CD8-positive, alpha-beta memory T cell (primary cell): ENCODE data around the gene RARB. TPM values are rescaled to one million over a fixed set of nuclear protein-coding genes. Genes with fewer than 3 reads are reported as not detected.

Experiments
- CTCF ChIA-PET: fragments of 350-600 bp; sonication (Branson Sonifier 250); formaldehyde crosslinking; loops from one replicate; lab custom pipeline; 2021; ENCODE audit warnings: antibody characterized with exemption; lab: Charles Lee
- POLR2A ChIA-PET: fragments of 350-600 bp; sonication (Branson Sonifier 250); formaldehyde crosslinking; loops from one replicate; lab custom pipeline; 2021; ENCODE audit warnings: antibody characterized with exemption; lab: Charles Lee
- DNase-seq, 5 donors: peaks; one replicate each; pipeline versions ENCODE4 v3.0.0 to v3.0.0-alpha.2; 2020 to 2022; ENCODE audit warnings: mixed read lengths in 1 of 5
- H3K27ac ChIP-seq: one replicate; pipeline ENCODE4 v1.7.0; 2013; ENCODE audit warnings: low read depth, mild to moderate bottlenecking, low read length, moderate library complexity
- H3K27me3 ChIP-seq: 2 replicates; pipeline ENCODE4 v1.7.0; 2013; ENCODE audit warnings: low read length, mild to moderate bottlenecking; ENCODE audit not compliant: insufficient read depth, poor library complexity, severe bottlenecking
- H3K36me3 ChIP-seq: 2 replicates; pipeline ENCODE4 v1.7.0; 2013; ENCODE audit warnings: mild to moderate bottlenecking, low read length, moderate library complexity; ENCODE audit not compliant: insufficient read depth
- H3K4me1 ChIP-seq: 2 replicates; pipeline ENCODE4 v1.7.0; 2013; ENCODE audit warnings: mild to moderate bottlenecking, low read length, moderate library complexity; ENCODE audit not compliant: insufficient read depth
- H3K4me3 ChIP-seq: 2 replicates; pipeline ENCODE4 v1.7.0; 2013; ENCODE audit warnings: mild to moderate bottlenecking, low read length
- H3K9me3 ChIP-seq: 2 replicates; pipeline ENCODE4 v1.7.0; 2013; ENCODE audit warnings: mild to moderate bottlenecking, low read length
- H3K27ac Mint-ChIP-seq, 8 donors: one replicate each; pipeline ENCODE4 v1.8.0; 2020 to 2021; ENCODE audit warnings: mixed read lengths in 8 of 8, mild to moderate bottlenecking in 6 of 8, inconsistent platforms in 3 of 8, moderate library complexity in 3 of 8
- H3K27me3 Mint-ChIP-seq, 2 donors: one replicate each; pipeline ENCODE4 v1.8.0; 2020 to 2021; ENCODE audit warnings: mixed read lengths in 2 of 2, mild to moderate bottlenecking in 1 of 2, moderate library complexity in 1 of 2
- H3K36me3 Mint-ChIP-seq, 3 donors: one replicate each; pipeline ENCODE4 v1.8.0; 2020 to 2021; ENCODE audit warnings: mixed read lengths in 3 of 3, inconsistent platforms in 1 of 3, mild to moderate bottlenecking in 1 of 3
- H3K4me1 Mint-ChIP-seq, 3 donors: one replicate each; pipeline ENCODE4 v1.8.0; 2020 to 2021; ENCODE audit warnings: mixed read lengths in 3 of 3, inconsistent platforms in 1 of 3, mild to moderate bottlenecking in 1 of 3
- H3K4me3 Mint-ChIP-seq, 7 donors: one replicate each; pipeline ENCODE4 v1.8.0; 2020 to 2021; ENCODE audit warnings: mixed read lengths in 7 of 7, mild to moderate bottlenecking in 6 of 7, moderate library complexity in 4 of 7, inconsistent platforms in 2 of 7
- H3K9me3 Mint-ChIP-seq, 5 donors: one replicate each; pipeline ENCODE4 v1.8.0; 2020 to 2022; ENCODE audit warnings: mixed read lengths in 5 of 5, mild to moderate bottlenecking in 3 of 5, moderate library complexity in 2 of 5, inconsistent platforms in 1 of 5
- polyA plus RNA-seq: library from polyadenylated mRNA; unstranded; fragments of 300-500 nt; fragmentation: Illumina TruSeq; gene quantifications from one replicate; pipeline ENCODE4 v1.2.3, GENCODE V29; 2021
- total RNA-seq, 2 experiments: library from RNA; stranded (reverse); gene quantifications; one replicate each; pipeline ENCODE4 v1.2.3, GENCODE V29; 2021

Gene RARB
- not detected for total RNA-seq
- polyA plus RNA-seq: not detected

GRCh38 chr3:25427942-25428788, at the start of gene RARB:
RARB (plus strand) TSS chr3:25428263; CDS start chr3:25428732, 469 bp downstream.
- H3K9me3 ChIP-seq: no peaks in the 10 kb centered on the region
- no peaks in the 10 kb centered on the region for H3K36me3 ChIP-seq
- Mint-ChIP-seq H3K4me3 (peak within 1 kb of the TSS in 1 of 7 donors; percentile 36), H3K27ac (no peak within 1 kb of the TSS), H3K9me3 (peaks cover 0 to 2% (median 0%) of the 10 kb centered on the region in 5 donors), H3K27me3 (peaks cover 19 to 58% of the 10 kb centered on the region in 2 donors), H3K36me3 (no peaks in the 10 kb centered on the region), H3K4me1 (peaks cover 0 to 4% (median 3%) of the 10 kb centered on the region in 3 donors)
- DNase-seq: no peak
- H3K27me3 ChIP-seq: peaks cover 5% of the 10 kb centered on the region
- ChIA-PET CTCF (no interaction called here), POLR2A (no interaction called here)
- no peaks in the 10 kb centered on the region for H3K4me1 ChIP-seq
- H3K4me3 ChIP-seq: no peak within 1 kb of the TSS
- H3K27ac ChIP-seq: no peak within 1 kb of the TSS

GRCh38 chr3:25378786-25379311, 49.2 kb upstream of the RARB start:
- peaks cover 0 to 1% of the 10 kb centered on the region in 2 donors for H3K27me3 Mint-ChIP-seq
- H3K9me3 Mint-ChIP-seq: peaks cover 0 to 3% (median 0%) of the 10 kb centered on the region in 5 donors
- Histone ChIP-seq H3K9me3 (no peaks in the 10 kb centered on the region), H3K4me3 (no peak overlapping the region), H3K36me3 (no peaks in the 10 kb centered on the region), H3K4me1 (no peaks in the 10 kb centered on the region), H3K27me3 (no peaks in the 10 kb centered on the region), H3K27ac (no peak overlapping the region)
- no peak overlapping the region for H3K27ac Mint-ChIP-seq
- POLR2A ChIA-PET: no interaction called here
- CTCF ChIA-PET: no interaction called here
- H3K36me3 Mint-ChIP-seq: no peaks in the 10 kb centered on the region
- no peak for DNase-seq
- no peak overlapping the region for H3K4me3 Mint-ChIP-seq
- no peaks in the 10 kb centered on the region for H3K4me1 Mint-ChIP-seq

GRCh38 chr3:25380222-25380739, 47.8 kb upstream of the RARB start:
- Histone ChIP-seq H3K27me3 (no peaks in the 10 kb centered on the region), H3K4me1 (no peaks in the 10 kb centered on the region), H3K4me3 (no peak overlapping the region), H3K9me3 (no peaks in the 10 kb centered on the region), H3K36me3 (no peaks in the 10 kb centered on the region), H3K27ac (no peak overlapping the region)
- Mint-ChIP-seq H3K27me3 (no peaks in the 10 kb centered on the region), H3K36me3 (no peaks in the 10 kb centered on the region), H3K27ac (no peak overlapping the region), H3K9me3 (no peaks in the 10 kb centered on the region), H3K4me1 (no peaks in the 10 kb centered on the region), H3K4me3 (no peak overlapping the region)
- ChIA-PET CTCF (no interaction called here), POLR2A (no interaction called here)
- DNase-seq: no peak

- CTCF ChIA-PET: no interaction called here
Observed at GRCh38 chr3:25381083-25381482, 47.0 kb upstream of the RARB start.

GRCh38 chr3:25384471-25384870, 43.6 kb upstream of the RARB start:
- CTCF ChIA-PET: no interaction called here
- H3K4me3 Mint-ChIP-seq: no peak overlapping the region

More at GRCh38 chr3:25381083-25381482, 47.0 kb upstream of the RARB start:
- Mint-ChIP-seq H3K27me3 (peaks cover 0 to 1% of the 10 kb centered on the region in 2 donors), H3K27ac (no peak overlapping the region), H3K9me3 (no peaks in the 10 kb centered on the region), H3K36me3 (no peaks in the 10 kb centered on the region), H3K4me1 (no peaks in the 10 kb centered on the region), H3K4me3 (no peak overlapping the region)
- no peaks in the 10 kb centered on the region for H3K9me3 ChIP-seq
- H3K27me3 ChIP-seq: no peaks in the 10 kb centered on the region
- H3K4me3 ChIP-seq: no peak overlapping the region
- DNase-seq: no peak
- POLR2A ChIA-PET: no interaction called here
- no peaks in the 10 kb centered on the region for H3K36me3 ChIP-seq
- no peaks in the 10 kb centered on the region for H3K4me1 ChIP-seq
- no peak overlapping the region for H3K27ac ChIP-seq

GRCh38 chr3:25385807-25386460, 42.1 kb upstream of the RARB start:
- Histone ChIP-seq H3K27me3 (no peaks in the 10 kb centered on the region), H3K27ac (no peak overlapping the region), H3K36me3 (no peaks in the 10 kb centered on the region), H3K4me3 (no peak overlapping the region), H3K4me1 (no peaks in the 10 kb centered on the region), H3K9me3 (no peaks in the 10 kb centered on the region)
- no peaks in the 10 kb centered on the region for H3K36me3 Mint-ChIP-seq
- ChIA-PET CTCF (no interaction called here), POLR2A (no interaction called here)
- H3K27ac Mint-ChIP-seq: no peak overlapping the region
- H3K27me3 Mint-ChIP-seq: peaks cover 0 to 1% of the 10 kb centered on the region in 2 donors
- no peak overlapping the region for H3K4me3 Mint-ChIP-seq
- no peak for DNase-seq
- H3K9me3 Mint-ChIP-seq: no peaks in the 10 kb centered on the region
- no peaks in the 10 kb centered on the region for H3K4me1 Mint-ChIP-seq

More at GRCh38 chr3:25384471-25384870, 43.6 kb upstream of the RARB start:
- no peak for DNase-seq
- Histone ChIP-seq H3K27me3 (no peaks in the 10 kb centered on the region), H3K4me3 (no peak overlapping the region), H3K27ac (no peak overlapping the region), H3K4me1 (no peaks in the 10 kb centered on the region), H3K9me3 (no peaks in the 10 kb centered on the region), H3K36me3 (no peaks in the 10 kb centered on the region)
- Mint-ChIP-seq H3K27me3 (peaks cover 0 to 1% of the 10 kb centered on the region in 2 donors), H3K9me3 (no peaks in the 10 kb centered on the region), H3K27ac (no peak overlapping the region), H3K4me1 (no peaks in the 10 kb centered on the region), H3K36me3 (no peaks in the 10 kb centered on the region)
- POLR2A ChIA-PET: no interaction called here

- H3K4me1 Mint-ChIP-seq: no peaks in the 10 kb centered on the region
- DNase-seq: no peak
- H3K9me3 Mint-ChIP-seq: peaks cover 0 to 2% (median 0%) of the 10 kb centered on the region in 5 donors
Observed at GRCh38 chr3:25386686-25387255, 41.3 kb upstream of the RARB start.

More at GRCh38 chr3:25386686-25387255, 41.3 kb upstream of the RARB start:
- H3K4me1 ChIP-seq: no peaks in the 10 kb centered on the region
- no peak overlapping the region for H3K27ac Mint-ChIP-seq
- POLR2A ChIA-PET: no interaction called here
- no peak overlapping the region for H3K27ac ChIP-seq
- no peaks in the 10 kb centered on the region for H3K36me3 Mint-ChIP-seq
- no peaks in the 10 kb centered on the region for H3K9me3 ChIP-seq
- no peaks in the 10 kb centered on the region for H3K36me3 ChIP-seq
- no peak overlapping the region for H3K4me3 Mint-ChIP-seq
- peaks cover 0 to 1% of the 10 kb centered on the region in 2 donors for H3K27me3 Mint-ChIP-seq
- no peaks in the 10 kb centered on the region for H3K27me3 ChIP-seq
- H3K4me3 ChIP-seq: no peak overlapping the region
- CTCF ChIA-PET: no interaction called here
